Measurements from ENCODE around the gene COPG1. TPM values are rescaled to one million over a fixed set of nuclear protein-coding genes. Genes with fewer than 3 reads are reported as not detected.

The COPG1 gene
- total RNA-seq, 1 experiment from 2014 or later, result 132 TPM

GRCh38 chr3:129315998-129316247, 66.5 kb downstream of the COPG1 start:
- ATAC-seq, result no peak
- Mint-ChIP-seq H3K4me1 (peaks cover 7% of the 10 kb centered on the region), H3K36me3 (no peaks in the 10 kb centered on the region), H3K27ac (no peak overlapping the region), H3K27me3 (ENCODE audit: low read depth) (no peaks in the 10 kb centered on the region; the same call in 1 of the 2 replicates), H3K4me3 (peak overlapping the region; percentile 65), H3K9me3 (no peaks in the 10 kb centered on the region)
- DNase-seq (ENCODE audit: low spot score), result no peak
- POLR2A ChIA-PET, result interaction anchor here (0.6 to 3.9 kb wide), 15 partner anchors 11 to 437 kb away, joined by 3 to 44 read pairs (median 5); partner anchors contain the start of genes CNBP, COPG1, HMCES and RAB43
- no peak for TF ChIP-seq CREM (CRISPR knock-in tag; IDR thresholded peaks at IDR 0.05)
- TF ChIP-seq E2F5 (CRISPR knock-in tag; IDR thresholded peaks at IDR 0.05), result no peak
- TF ChIP-seq ZNF281 (CRISPR knock-in tag; IDR thresholded peaks at IDR 0.05), result no peak
- TF ChIP-seq NFATC4 (CRISPR knock-in tag; IDR thresholded peaks at IDR 0.05), result no peak
- no peak for TF ChIP-seq FOXJ3 (CRISPR knock-in tag; IDR thresholded peaks at IDR 0.05; ENCODE audit: borderline replicate concordance)
- TF ChIP-seq ZNF219 (CRISPR knock-in tag; IDR thresholded peaks at IDR 0.05; ENCODE audit: borderline replicate concordance), result no peak
- no peak for TF ChIP-seq NFE2L1 (CRISPR knock-in tag; IDR thresholded peaks at IDR 0.05)
- TF ChIP-seq ZNF671 (CRISPR knock-in tag; IDR thresholded peaks at IDR 0.05), result no peak
- TF ChIP-seq, protein P1, sequence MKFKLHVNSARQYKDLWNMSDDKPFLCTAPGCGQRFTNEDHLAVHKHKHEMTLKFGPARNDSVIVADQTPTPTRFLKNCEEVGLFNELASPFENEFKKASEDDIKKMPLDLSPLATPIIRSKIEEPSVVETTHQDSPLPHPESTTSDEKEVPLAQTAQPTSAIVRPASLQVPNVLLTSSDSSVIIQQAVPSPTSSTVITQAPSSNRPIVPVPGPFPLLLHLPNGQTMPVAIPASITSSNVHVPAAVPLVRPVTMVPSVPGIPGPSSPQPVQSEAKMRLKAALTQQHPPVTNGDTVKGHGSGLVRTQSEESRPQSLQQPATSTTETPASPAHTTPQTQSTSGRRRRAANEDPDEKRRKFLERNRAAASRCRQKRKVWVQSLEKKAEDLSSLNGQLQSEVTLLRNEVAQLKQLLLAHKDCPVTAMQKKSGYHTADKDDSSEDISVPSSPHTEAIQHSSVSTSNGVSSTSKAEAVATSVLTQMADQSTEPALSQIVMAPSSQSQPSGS (CRISPR knock-in tag; IDR thresholded peaks at IDR 0.05; ENCODE audit: borderline replicate concordance, low read depth), result no peak
- TF ChIP-seq SMAD3 (CRISPR knock-in tag; IDR thresholded peaks at IDR 0.05; ENCODE audit: borderline replicate concordance), result no peak
- TF ChIP-seq NR2C2 (CRISPR knock-in tag; IDR thresholded peaks at IDR 0.05), result no peak
- TF ChIP-seq CREB1 (CRISPR knock-in tag; IDR thresholded peaks at IDR 0.05), result no peak
- no peak for TF ChIP-seq GRHL2 (CRISPR knock-in tag; IDR thresholded peaks at IDR 0.05; ENCODE audit: insufficient replicate concordance, severe bottlenecking)
- no peak for TF ChIP-seq NFYB (CRISPR knock-in tag; conservative IDR thresholded peaks at IDR 0.05; ENCODE audit: low read depth)
- no peak for TF ChIP-seq ZBTB21 (CRISPR knock-in tag; IDR thresholded peaks at IDR 0.05; ENCODE audit: borderline replicate concordance)
- peak; percentile 57; the same call in 1 of the 2 replicates for TF ChIP-seq KAT7 (CRISPR knock-in tag; IDR thresholded peaks at IDR 0.05; ENCODE audit: borderline replicate concordance)
- TF ChIP-seq RORB (CRISPR knock-in tag; IDR thresholded peaks at IDR 0.05), result 0 out of 2 replicates have a peak, but pooled peaks have one; percentile 72
- CTCF ChIA-PET, result interaction anchor here (0.5 to 2.0 kb wide), 15 partner anchors 11 to 322 kb away, joined by 3 to 32 read pairs (median 4); partner anchors contain the start of genes CFAP92, COPG1, HMCES and RAB43

- Mint-ChIP-seq H3K27ac (no peak overlapping the region), H3K36me3 (no peaks in the 10 kb centered on the region), H3K4me3 (peak overlapping the region; percentile 65), H3K27me3 (ENCODE audit: low read depth) (no peaks in the 10 kb centered on the region; the same call in 1 of the 2 replicates), H3K9me3 (no peaks in the 10 kb centered on the region), H3K4me1 (peaks cover 7% of the 10 kb centered on the region)
- CTCF ChIA-PET, result interaction anchor here (0.5 to 2.0 kb wide), 20 partner anchors 11 to 323 kb away, joined by 3 to 32 read pairs (median 4); partner anchors contain the start of genes CFAP92, COPG1, HMCES and RAB43
- peak; percentile 82 for DNase-seq (ENCODE audit: low spot score)
- POLR2A ChIA-PET, result interaction anchor here (0.6 to 3.9 kb wide), 16 partner anchors 11 to 437 kb away, joined by 3 to 44 read pairs (median 5); partner anchors contain the start of genes CNBP, COPG1, HMCES and RAB43
- peak; percentile 45 for ATAC-seq
- TF ChIP-seq TEAD4 (CRISPR knock-in tag; IDR thresholded peaks at IDR 0.05) (peak; percentile 18; the same call in 1 of the 2 replicates), KAT7 (CRISPR knock-in tag; IDR thresholded peaks at IDR 0.05; ENCODE audit: borderline replicate concordance) (0 out of 2 replicates have a peak, but pooled peaks have one; percentile 9), ZNF232 (CRISPR knock-in tag; IDR thresholded peaks at IDR 0.05) (no peak)
- TF ChIP-seq, protein P2, sequence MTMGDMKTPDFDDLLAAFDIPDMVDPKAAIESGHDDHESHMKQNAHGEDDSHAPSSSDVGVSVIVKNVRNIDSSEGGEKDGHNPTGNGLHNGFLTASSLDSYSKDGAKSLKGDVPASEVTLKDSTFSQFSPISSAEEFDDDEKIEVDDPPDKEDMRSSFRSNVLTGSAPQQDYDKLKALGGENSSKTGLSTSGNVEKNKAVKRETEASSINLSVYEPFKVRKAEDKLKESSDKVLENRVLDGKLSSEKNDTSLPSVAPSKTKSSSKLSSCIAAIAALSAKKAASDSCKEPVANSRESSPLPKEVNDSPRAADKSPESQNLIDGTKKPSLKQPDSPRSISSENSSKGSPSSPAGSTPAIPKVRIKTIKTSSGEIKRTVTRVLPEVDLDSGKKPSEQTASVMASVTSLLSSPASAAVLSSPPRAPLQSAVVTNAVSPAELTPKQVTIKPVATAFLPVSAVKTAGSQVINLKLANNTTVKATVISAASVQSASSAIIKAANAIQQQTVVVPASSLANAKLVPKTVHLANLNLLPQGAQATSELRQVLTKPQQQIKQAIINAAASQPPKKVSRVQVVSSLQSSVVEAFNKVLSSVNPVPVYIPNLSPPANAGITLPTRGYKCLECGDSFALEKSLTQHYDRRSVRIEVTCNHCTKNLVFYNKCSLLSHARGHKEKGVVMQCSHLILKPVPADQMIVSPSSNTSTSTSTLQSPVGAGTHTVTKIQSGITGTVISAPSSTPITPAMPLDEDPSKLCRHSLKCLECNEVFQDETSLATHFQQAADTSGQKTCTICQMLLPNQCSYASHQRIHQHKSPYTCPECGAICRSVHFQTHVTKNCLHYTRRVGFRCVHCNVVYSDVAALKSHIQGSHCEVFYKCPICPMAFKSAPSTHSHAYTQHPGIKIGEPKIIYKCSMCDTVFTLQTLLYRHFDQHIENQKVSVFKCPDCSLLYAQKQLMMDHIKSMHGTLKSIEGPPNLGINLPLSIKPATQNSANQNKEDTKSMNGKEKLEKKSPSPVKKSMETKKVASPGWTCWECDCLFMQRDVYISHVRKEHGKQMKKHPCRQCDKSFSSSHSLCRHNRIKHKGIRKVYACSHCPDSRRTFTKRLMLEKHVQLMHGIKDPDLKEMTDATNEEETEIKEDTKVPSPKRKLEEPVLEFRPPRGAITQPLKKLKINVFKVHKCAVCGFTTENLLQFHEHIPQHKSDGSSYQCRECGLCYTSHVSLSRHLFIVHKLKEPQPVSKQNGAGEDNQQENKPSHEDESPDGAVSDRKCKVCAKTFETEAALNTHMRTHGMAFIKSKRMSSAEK (CRISPR knock-in tag; IDR thresholded peaks at IDR 0.05; ENCODE audit: borderline replicate concordance), result 0 out of 2 replicates have a peak, but pooled peaks have one; percentile 69
- TF ChIP-seq, protein P3, sequence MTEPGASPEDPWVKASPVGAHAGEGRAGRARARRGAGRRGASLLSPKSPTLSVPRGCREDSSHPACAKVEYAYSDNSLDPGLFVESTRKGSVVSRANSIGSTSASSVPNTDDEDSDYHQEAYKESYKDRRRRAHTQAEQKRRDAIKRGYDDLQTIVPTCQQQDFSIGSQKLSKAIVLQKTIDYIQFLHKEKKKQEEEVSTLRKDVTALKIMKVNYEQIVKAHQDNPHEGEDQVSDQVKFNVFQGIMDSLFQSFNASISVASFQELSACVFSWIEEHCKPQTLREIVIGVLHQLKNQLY (CRISPR knock-in tag; IDR thresholded peaks at IDR 0.05), result no peak
- TF ChIP-seq, protein P4, sequence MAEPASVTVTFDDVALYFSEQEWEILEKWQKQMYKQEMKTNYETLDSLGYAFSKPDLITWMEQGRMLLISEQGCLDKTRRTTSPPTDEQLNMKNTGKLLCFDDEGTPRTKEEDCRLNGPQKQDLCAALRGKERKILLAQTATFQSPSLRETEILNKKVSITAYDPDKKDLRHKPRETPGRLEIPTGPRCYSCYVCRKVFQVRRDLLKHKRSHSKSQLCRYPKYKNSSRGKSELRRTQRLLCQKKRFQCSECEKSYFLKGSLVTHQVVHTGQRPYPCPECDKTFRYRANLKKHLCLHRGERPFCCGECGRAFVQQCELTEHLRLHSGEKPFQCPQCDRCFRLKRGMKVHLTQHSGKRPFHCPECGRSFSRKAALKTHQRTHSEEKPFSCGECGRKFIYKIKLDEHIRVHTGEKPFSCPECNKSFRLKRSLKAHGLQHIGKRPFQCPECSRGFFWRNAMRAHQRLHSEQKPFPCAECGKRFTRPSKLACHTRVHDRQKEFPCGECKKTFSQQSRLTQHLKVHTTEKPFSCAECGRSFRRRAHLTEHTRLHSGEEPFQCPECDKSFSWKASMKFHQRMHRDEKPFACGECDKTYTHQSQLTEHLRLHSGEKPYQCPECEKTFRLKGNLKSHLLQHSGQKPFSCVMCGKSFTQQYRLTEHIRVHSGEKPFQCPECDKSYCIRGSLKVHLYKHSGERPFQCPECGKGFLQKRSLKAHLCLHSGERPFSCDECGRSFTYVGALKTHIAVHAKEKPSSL (CRISPR knock-in tag; conservative IDR thresholded peaks at IDR 0.05), result no peak
Observed at GRCh38 chr3:129316248-129317013, 67.0 kb downstream of the COPG1 start.
